SK-N-SH treated with all-trans-retinoic acid at 6 μM for 48 hours (cell line): ENCODE measurements around the gene TUBB6.
A peak's percentile ranks its signal among the peaks of the same experiment; 100 is the strongest.

Source experiments
- ATAC-seq: fragments of 200-7000 bp; cut with Tn5 transposase; 3 replicates; pipeline ENCODE4 v1.9.1; 2020; ENCODE audit warnings: mild to moderate bottlenecking, moderate library complexity
- ARNTL ChIP-seq: fragments of 450-650 bp; formaldehyde crosslinking; IDR thresholded peaks from 2 replicates; pipeline ENCODE4 v1.5.0; 2020; ENCODE audit warnings: low read depth, mild to moderate bottlenecking, moderate library complexity, borderline replicate concordance
- BACH2 ChIP-seq: fragments of 250-450 bp; sonication (Bioruptor Pico); IDR thresholded peaks from 2 replicates; pipeline ENCODE4 v1.9.0; 2021; ENCODE audit warnings: mild to moderate bottlenecking, borderline replicate concordance
- CSDC2 ChIP-seq: fragments of 250-450 bp; sonication (Bioruptor Pico); IDR thresholded peaks from 2 replicates; pipeline ENCODE4 v1.5.0; 2020; ENCODE audit warnings: mild to moderate bottlenecking, moderate library complexity
- ESRRG ChIP-seq: fragments of 250-450 bp; sonication (Bioruptor Pico); IDR thresholded peaks from 2 replicates; pipeline ENCODE4 v1.6.1; 2021; ENCODE audit warnings: mild to moderate bottlenecking
- GLIS3 ChIP-seq: fragments of 250-450 bp; sonication (Bioruptor Pico); IDR thresholded peaks from 2 replicates; pipeline ENCODE4 v1.5.0; 2020; ENCODE audit warnings: mild to moderate bottlenecking, moderate library complexity
- ISL1 ChIP-seq: fragments of 250-450 bp; sonication (Bioruptor Pico); IDR thresholded peaks from 2 replicates; pipeline ENCODE4 v2.1.2; 2022; ENCODE audit warnings: mild to moderate bottlenecking, moderate library complexity
- OSR1 ChIP-seq: fragments of 250-450 bp; sonication (Bioruptor Pico); IDR thresholded peaks from 2 replicates; pipeline ENCODE4 v1.8.0; 2022; ENCODE audit warnings: moderate library complexity, mild to moderate bottlenecking, inconsistent platforms
- PATZ1 ChIP-seq: fragments of 250-450 bp; sonication (Bioruptor Pico); IDR thresholded peaks from 2 replicates; pipeline ENCODE4 v1.8.0; 2020; ENCODE audit warnings: mild to moderate bottlenecking, moderate library complexity, borderline replicate concordance
- POU6F1 ChIP-seq: fragments of 250-450 bp; sonication (Bioruptor Pico); IDR thresholded peaks from 2 replicates; pipeline ENCODE4 v1.8.0; 2021; ENCODE audit warnings: low read depth, mild to moderate bottlenecking, moderate library complexity, borderline replicate concordance
- PPARA ChIP-seq: fragments of 250-450 bp; sonication (Bioruptor Pico); IDR thresholded peaks from 2 replicates; pipeline ENCODE4 v1.5.0; 2020; ENCODE audit warnings: mild to moderate bottlenecking, borderline replicate concordance
- RARB ChIP-seq: fragments of 250-450 bp; sonication (Bioruptor Pico); IDR thresholded peaks from 2 replicates; pipeline ENCODE4 v1.8.0; 2021; ENCODE audit warnings: mild to moderate bottlenecking, moderate library complexity
- SNAI2 ChIP-seq: fragments of 250-450 bp; sonication (Bioruptor Pico); IDR thresholded peaks from 2 replicates; pipeline ENCODE4 v1.5.0; 2020; ENCODE audit warnings: mild to moderate bottlenecking, moderate library complexity
- TCF4 ChIP-seq: fragments of 250-450 bp; sonication (Bioruptor Pico); IDR thresholded peaks from 2 replicates; pipeline ENCODE4 v1.8.0; 2021; ENCODE audit warnings: mild to moderate bottlenecking, moderate library complexity, borderline replicate concordance
- TOX ChIP-seq: fragments of 250-450 bp; sonication (Bioruptor Pico); IDR thresholded peaks from 2 replicates; pipeline ENCODE4 v1.8.0; 2021; ENCODE audit warnings: mild to moderate bottlenecking, moderate library complexity, borderline replicate concordance
- TSHZ2 ChIP-seq: fragments of 250-450 bp; sonication (Bioruptor Pico); IDR thresholded peaks from 2 replicates; pipeline ENCODE4 v1.5.0; 2020; ENCODE audit warnings: mild to moderate bottlenecking, moderate library complexity
- ZC3H10 ChIP-seq: fragments of 250-450 bp; sonication (Bioruptor Pico); IDR thresholded peaks from 2 replicates; pipeline ENCODE4 v1.5.1; 2021; ENCODE audit warnings: mild to moderate bottlenecking, moderate library complexity
- ZFP3 ChIP-seq: fragments of 250-450 bp; sonication (Bioruptor Pico); IDR thresholded peaks from 2 replicates; pipeline ENCODE4 v1.5.0; 2020; ENCODE audit warnings: mild to moderate bottlenecking, moderate library complexity
- ZFP30 ChIP-seq: fragments of 450-650 bp; formaldehyde crosslinking; IDR thresholded peaks from 2 replicates; pipeline ENCODE4 v1.5.0; 2022; ENCODE audit warnings: mild to moderate bottlenecking, moderate library complexity
- ZNF565 ChIP-seq: fragments of 450-650 bp; formaldehyde crosslinking; conservative IDR thresholded peaks from 2 replicates; pipeline ENCODE4 v1.5.0; 2020; ENCODE audit warnings: low read depth, mild to moderate bottlenecking, moderate library complexity
- ZNF70 ChIP-seq: fragments of 450-650 bp; formaldehyde crosslinking; IDR thresholded peaks from 2 replicates; pipeline ENCODE4 v1.5.0; 2020; ENCODE audit warnings: mild to moderate bottlenecking, moderate library complexity
- ZNF8 ChIP-seq: fragments of 450-650 bp; formaldehyde crosslinking; IDR thresholded peaks from 2 replicates; pipeline ENCODE4 v1.5.0; 2020; ENCODE audit warnings: mild to moderate bottlenecking, moderate library complexity
- TF ChIP-seq, protein P1 (sequence below): fragments of 250-450 bp; sonication (Bioruptor Pico); IDR thresholded peaks from 2 replicates; pipeline ENCODE4 v1.5.1; 2020; ENCODE audit warnings: low read depth, mild to moderate bottlenecking, moderate library complexity
- TF ChIP-seq, protein P2 (sequence below): fragments of 250-450 bp; sonication (Bioruptor Pico); IDR thresholded peaks from 2 replicates; pipeline ENCODE4 v1.5.1; 2021; ENCODE audit warnings: mild to moderate bottlenecking, moderate library complexity

The TUBB6 gene

GRCh38 chr18:12288403-12288755 lies 19.7 kb upstream of the TUBB6 start:
- TF ChIP-seq PATZ1 (no peak), RARB (CRISPR knock-in tag) (no peak), ZC3H10 (CRISPR knock-in tag) (no peak), ZNF8 (no peak), ZFP3 (no peak), GLIS3 (CRISPR knock-in tag) (no peak), SNAI2 (CRISPR knock-in tag) (no peak), POU6F1 (no peak), CSDC2 (CRISPR knock-in tag) (no peak), PPARA (CRISPR knock-in tag) (no peak)
- TF ChIP-seq, protein P1, sequence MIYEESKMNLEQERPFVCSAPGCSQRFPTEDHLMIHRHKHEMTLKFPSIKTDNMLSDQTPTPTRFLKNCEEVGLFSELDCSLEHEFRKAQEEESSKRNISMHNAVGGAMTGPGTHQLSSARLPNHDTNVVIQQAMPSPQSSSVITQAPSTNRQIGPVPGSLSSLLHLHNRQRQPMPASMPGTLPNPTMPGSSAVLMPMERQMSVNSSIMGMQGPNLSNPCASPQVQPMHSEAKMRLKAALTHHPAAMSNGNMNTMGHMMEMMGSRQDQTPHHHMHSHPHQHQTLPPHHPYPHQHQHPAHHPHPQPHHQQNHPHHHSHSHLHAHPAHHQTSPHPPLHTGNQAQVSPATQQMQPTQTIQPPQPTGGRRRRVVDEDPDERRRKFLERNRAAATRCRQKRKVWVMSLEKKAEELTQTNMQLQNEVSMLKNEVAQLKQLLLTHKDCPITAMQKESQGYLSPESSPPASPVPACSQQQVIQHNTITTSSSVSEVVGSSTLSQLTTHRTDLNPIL (CRISPR knock-in tag), result no peak
- ATAC-seq, result peak; percentile 42

GRCh38 chr18:12290086-12290485 lies 18.0 kb upstream of the TUBB6 start:
- ATAC-seq, result no peak
- TF ChIP-seq TCF4 (CRISPR knock-in tag), result no peak
- no peak for TF ChIP-seq BACH2
- no peak for TF ChIP-seq ARNTL
- TF ChIP-seq, protein P1 (CRISPR knock-in tag), result no peak
- no peak for TF ChIP-seq TSHZ2
- no peak for TF ChIP-seq OSR1 (CRISPR knock-in tag)
- TF ChIP-seq, protein P2, sequence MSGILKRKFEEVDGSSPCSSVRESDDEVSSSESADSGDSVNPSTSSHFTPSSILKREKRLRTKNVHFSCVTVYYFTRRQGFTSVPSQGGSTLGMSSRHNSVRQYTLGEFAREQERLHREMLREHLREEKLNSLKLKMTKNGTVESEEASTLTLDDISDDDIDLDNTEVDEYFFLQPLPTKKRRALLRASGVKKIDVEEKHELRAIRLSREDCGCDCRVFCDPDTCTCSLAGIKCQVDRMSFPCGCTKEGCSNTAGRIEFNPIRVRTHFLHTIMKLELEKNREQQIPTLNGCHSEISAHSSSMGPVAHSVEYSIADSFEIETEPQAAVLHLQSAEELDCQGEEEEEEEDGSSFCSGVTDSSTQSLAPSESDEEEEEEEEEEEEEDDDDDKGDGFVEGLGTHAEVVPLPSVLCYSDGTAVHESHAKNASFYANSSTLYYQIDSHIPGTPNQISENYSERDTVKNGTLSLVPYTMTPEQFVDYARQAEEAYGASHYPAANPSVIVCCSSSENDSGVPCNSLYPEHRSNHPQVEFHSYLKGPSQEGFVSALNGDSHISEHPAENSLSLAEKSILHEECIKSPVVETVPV (CRISPR knock-in tag), result no peak
- TF ChIP-seq ESRRG (CRISPR knock-in tag), result no peak
- TF ChIP-seq GLIS3 (CRISPR knock-in tag), result no peak
- no peak for TF ChIP-seq CSDC2 (CRISPR knock-in tag)
- TF ChIP-seq ZNF565 (CRISPR knock-in tag), result no peak

DNA sequence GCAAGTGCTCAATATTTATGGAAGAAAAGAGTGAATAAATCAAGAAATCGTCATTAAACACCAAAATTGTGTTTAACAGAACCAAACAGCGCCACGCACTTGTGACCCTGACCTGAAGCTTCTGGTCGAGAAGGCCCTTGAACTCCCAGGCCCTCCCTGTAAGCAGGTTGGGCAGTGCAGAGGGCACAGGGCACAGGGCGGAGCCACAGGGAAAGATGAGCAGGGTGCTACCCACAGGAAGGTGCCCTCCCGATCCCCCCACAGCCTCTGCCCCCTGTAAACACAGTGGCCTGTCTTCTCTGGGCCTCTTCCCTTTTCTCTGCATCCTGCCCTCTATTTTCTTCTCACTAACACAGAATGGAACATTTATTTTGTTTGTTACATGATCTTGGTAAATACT lies 16.9 kb upstream of the TUBB6 start:
- TF ChIP-seq GLIS3 (CRISPR knock-in tag) (no peak), ESRRG (CRISPR knock-in tag) (no peak), PPARA (CRISPR knock-in tag) (no peak), ZNF70 (no peak), ARNTL (no peak), TOX (CRISPR knock-in tag) (no peak), TCF4 (CRISPR knock-in tag) (no peak), OSR1 (CRISPR knock-in tag) (no peak), ZFP3 (no peak), ISL1 (no peak), PATZ1 (no peak), ZC3H10 (CRISPR knock-in tag) (no peak), RARB (CRISPR knock-in tag) (no peak), BACH2 (no peak), ZFP30 (CRISPR knock-in tag) (no peak), SNAI2 (CRISPR knock-in tag) (no peak)
- TF ChIP-seq, protein P2 (CRISPR knock-in tag), result no peak
- ATAC-seq, result no peak
